ENCODE measurements around the gene TMEM150C.

GRCh38 chr4:82508806-82509428 is 52.9 kb downstream of the TMEM150C start:
- TF ChIP-seq POLR2A (IDR thresholded peaks at IDR 0.05) (no peak), CTCF (IDR thresholded peaks at IDR 0.05) (no peak), POLR2AphosphoS5 (IDR thresholded peaks at IDR 0.05) (peak in 2 of 4 donors; percentile 13 to 58), EP300 (IDR thresholded peaks at IDR 0.05) (no peak)
